HL-60 (cell line): Measurements from ENCODE around the gene NOS1AP.

ENCODE experiments used
- DNase-seq, 2 experiments: peaks; one replicate each; pipeline ENCODE4 v3.0.0-alpha.2; 2010 to 2020; ENCODE audit warnings: low read depth in 1 of 2, low spot score in 1 of 2
- H3K27ac ChIP-seq: fragments of 250-450 bp; sonication (Bioruptor Pico); replicated peaks from 2 replicates; pipeline ENCODE4 v1.5.1; 2020; ENCODE audit warnings: mild to moderate bottlenecking, moderate library complexity
- H3K27me3 ChIP-seq: fragments of 250-450 bp; sonication (Bioruptor Pico); 2 replicates; pipeline ENCODE4 v1.5.1; 2021; ENCODE audit warnings: mild to moderate bottlenecking, moderate library complexity; ENCODE audit not compliant: insufficient read depth, poor library complexity, severe bottlenecking
- H3K4me3 ChIP-seq: replicated peaks from 2 replicates; pipeline ENCODE4 v1.5.1; 2011; ENCODE audit warnings: mild to moderate bottlenecking, control low read depth, low read length; ENCODE audit not compliant: insufficient read depth
- GABPA ChIP-seq: IDR thresholded peaks from 2 replicates; pipeline ENCODE4 v1.6.1; 2012; ENCODE audit warnings: low read depth
- POLR2AphosphoS5 ChIP-seq: IDR thresholded peaks from 2 replicates; pipeline ENCODE4 v1.6.1; 2012; ENCODE audit warnings: low read depth
- REST ChIP-seq: IDR thresholded peaks from 2 replicates; pipeline ENCODE4 v1.6.1; 2012; ENCODE audit warnings: low read depth; ENCODE audit not compliant: insufficient replicate concordance
- SPI1 ChIP-seq: IDR thresholded peaks from 2 replicates; pipeline ENCODE4 v1.6.1; 2012; ENCODE audit warnings: low read depth, mild to moderate bottlenecking, borderline replicate concordance
- TF ChIP-seq, protein P1 (sequence below): IDR thresholded peaks from one replicate; pipeline ENCODE4 v1.5.1; 2011; ENCODE audit warnings: low read length, control low read depth, inconsistent platforms; ENCODE audit not compliant: insufficient read depth

Gene NOS1AP

DNA sequence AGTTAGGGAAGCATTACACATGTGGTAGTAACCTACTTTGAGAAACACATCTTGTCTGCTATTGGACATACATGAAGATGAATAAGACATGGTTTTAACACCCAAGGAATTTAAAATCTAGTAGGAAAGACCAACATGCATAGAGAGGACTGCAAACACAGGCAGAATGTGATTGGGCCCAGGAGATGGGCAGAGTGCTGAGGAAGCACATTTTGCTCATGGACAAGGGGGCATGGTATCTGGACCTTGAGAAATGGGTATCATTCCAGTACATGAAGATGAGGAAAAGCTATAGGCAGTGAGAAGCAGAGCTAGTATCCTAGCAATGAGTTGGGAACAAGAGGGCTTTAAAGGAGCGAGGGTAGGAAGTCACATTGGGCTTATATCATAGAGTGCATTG is 164.4 kb downstream of the NOS1AP start:
- Histone ChIP-seq H3K27ac (no peak overlapping the region), H3K27me3 (no peaks in the 10 kb centered on the region), H3K4me3 (no peak overlapping the region)
- DNase-seq, result no peak
- TF ChIP-seq POLR2AphosphoS5, result no peak
- TF ChIP-seq SPI1, result no peak
- TF ChIP-seq, protein P1, sequence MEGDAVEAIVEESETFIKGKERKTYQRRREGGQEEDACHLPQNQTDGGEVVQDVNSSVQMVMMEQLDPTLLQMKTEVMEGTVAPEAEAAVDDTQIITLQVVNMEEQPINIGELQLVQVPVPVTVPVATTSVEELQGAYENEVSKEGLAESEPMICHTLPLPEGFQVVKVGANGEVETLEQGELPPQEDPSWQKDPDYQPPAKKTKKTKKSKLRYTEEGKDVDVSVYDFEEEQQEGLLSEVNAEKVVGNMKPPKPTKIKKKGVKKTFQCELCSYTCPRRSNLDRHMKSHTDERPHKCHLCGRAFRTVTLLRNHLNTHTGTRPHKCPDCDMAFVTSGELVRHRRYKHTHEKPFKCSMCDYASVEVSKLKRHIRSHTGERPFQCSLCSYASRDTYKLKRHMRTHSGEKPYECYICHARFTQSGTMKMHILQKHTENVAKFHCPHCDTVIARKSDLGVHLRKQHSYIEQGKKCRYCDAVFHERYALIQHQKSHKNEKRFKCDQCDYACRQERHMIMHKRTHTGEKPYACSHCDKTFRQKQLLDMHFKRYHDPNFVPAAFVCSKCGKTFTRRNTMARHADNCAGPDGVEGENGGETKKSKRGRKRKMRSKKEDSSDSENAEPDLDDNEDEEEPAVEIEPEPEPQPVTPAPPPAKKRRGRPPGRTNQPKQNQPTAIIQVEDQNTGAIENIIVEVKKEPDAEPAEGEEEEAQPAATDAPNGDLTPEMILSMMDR, result no peak
- no peak for TF ChIP-seq GABPA
- no peak for TF ChIP-seq REST

GRCh38 chr1:162234571-162234970 is 165.1 kb downstream of the NOS1AP start:
- Histone ChIP-seq H3K27me3 (no peaks in the 10 kb centered on the region), H3K27ac (no peak overlapping the region)
- DNase-seq, result no peak

DNA sequence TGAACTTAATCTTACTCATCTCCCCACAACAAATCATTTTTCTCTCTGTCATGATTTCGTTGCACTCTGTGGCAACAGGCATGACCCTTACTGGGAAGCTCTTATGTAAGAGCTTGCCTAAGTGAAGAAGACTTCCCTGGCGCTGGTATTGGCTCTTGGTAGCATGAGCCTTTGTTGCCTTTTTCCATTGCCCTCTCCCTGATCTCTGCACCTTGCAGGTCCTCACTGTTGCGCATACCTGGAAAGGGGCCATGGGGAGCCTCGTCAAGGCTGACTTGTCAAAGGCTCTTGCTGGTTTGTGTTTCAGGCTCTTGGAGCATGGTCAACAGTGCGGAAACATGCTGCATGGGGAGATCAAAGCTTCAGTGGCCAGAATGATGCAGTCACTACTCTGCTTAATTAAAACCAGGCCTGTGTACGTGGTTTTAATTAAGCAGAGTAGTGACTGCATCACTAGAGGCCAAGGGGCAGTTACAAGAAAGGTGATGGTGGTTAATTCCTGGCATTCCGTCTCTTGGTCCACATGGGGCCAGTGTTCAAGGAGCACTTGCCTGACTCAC is 165.8 kb downstream of the NOS1AP start:
- H3K27ac ChIP-seq, result no peak overlapping the region
- no peak overlapping the region for H3K4me3 ChIP-seq
- H3K27me3 ChIP-seq, result no peaks in the 10 kb centered on the region
- peak; percentile 36 to 49 for DNase-seq
- TF ChIP-seq POLR2AphosphoS5, result no peak
- no peak for TF ChIP-seq GABPA
- no peak for TF ChIP-seq REST

More at GRCh38 chr1:162234571-162234970, 165.1 kb downstream of the NOS1AP start:
- TF ChIP-seq POLR2AphosphoS5 (no peak), GABPA (no peak), SPI1 (no peak), REST (no peak)
- TF ChIP-seq, protein P1, result no peak
- no peak overlapping the region for H3K4me3 ChIP-seq
